Upper lobe of left lung (tissue), 4 donors: ENCODE data around the gene UBALD1.

Experiments
- CTCF ChIP-seq, 6 experiments: fragments of 450-650 bp in 4 of 6; fragments of 200-600 bp in 2 of 6; sonication (generic) in 2 of 6; IDR thresholded peaks; one replicate each; pipeline ENCODE4 v1.5.1; 2016 to 2019; ENCODE audit warnings: antibody characterized with exemption in 6 of 6
- EP300 ChIP-seq, 4 donors: sonication (generic); formaldehyde crosslinking; IDR thresholded peaks; one replicate each; pipeline ENCODE4 v1.5.1; 2017; ENCODE audit warnings: antibody characterized with exemption in 4 of 4, control low read depth in 2 of 4
- POLR2A ChIP-seq, 4 donors: fragments of 450-650 bp; IDR thresholded peaks; one replicate each; pipeline ENCODE4 v1.5.1; 2016 to 2017; ENCODE audit warnings: antibody characterized with exemption in 4 of 4, mild to moderate bottlenecking in 2 of 4
- POLR2AphosphoS5 ChIP-seq, 2 donors: sonication (generic); formaldehyde crosslinking; IDR thresholded peaks; one replicate each; pipeline ENCODE4 v1.5.1; 2017; ENCODE audit warnings: antibody characterized with exemption in 2 of 2

GRCh38 chr16:4626396-4626795 is 11.7 kb upstream of the UBALD1 start:
- no peak for TF ChIP-seq EP300 (IDR thresholded peaks at IDR 0.05)
- TF ChIP-seq CTCF (IDR thresholded peaks at IDR 0.05) = no peak
- TF ChIP-seq POLR2A (IDR thresholded peaks at IDR 0.05) = no peak
- no peak for TF ChIP-seq POLR2AphosphoS5 (IDR thresholded peaks at IDR 0.05)
